Measurements from ENCODE around the gene KCNIP2. TPM values are rescaled to one million over a fixed set of nuclear protein-coding genes. Genes with fewer than 3 reads are reported as not detected.

The KCNIP2 gene
- total and polyA plus RNA-seq, 2 of the 13 experiments (the other 11 are each of a cell fraction or from before 2014, with no cell fraction given) = 0.42 to 0.70 TPM

DNA sequence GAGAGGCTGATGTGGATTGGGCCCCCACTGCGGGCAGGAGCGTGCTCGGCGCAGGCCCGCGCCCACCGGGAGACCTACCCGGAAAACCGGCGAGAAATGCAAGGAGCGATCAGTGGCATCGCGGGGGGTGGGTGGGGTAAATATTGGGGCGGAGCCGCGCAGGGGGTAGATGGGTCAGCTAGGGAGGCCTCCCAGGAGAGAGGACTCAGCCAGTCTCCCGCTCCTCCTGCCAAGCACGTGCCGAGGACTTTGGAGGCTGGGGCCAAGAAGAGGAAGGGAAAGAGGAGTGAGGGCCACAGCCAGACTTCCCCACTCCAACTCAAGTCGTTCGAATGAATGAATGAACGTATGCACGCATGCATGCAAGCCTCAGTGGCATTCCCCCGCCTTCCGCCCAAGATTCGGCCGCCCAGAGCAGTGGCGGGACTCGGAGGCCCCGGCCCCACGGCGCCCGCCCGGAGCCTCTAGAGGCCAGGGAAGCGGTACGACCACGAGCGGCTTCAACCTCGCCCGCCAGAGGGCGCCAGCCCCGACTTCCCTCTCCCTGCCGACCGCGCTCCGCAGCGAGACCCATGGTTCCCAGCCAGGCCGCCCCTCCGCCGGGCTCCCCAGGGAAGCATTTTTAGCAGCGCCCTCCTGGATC lies 63.9 kb downstream of the KCNIP2 start (continued):
- no peak for TF ChIP-seq ZBTB39 (CRISPR knock-in tag; IDR thresholded peaks at IDR 0.05)
- TF ChIP-seq BRD4 (CRISPR knock-in tag; IDR thresholded peaks at IDR 0.05) = 0 out of 2 replicates have a peak, but pooled peaks have one; percentile 39
- TF ChIP-seq ZNF616 (CRISPR knock-in tag; IDR thresholded peaks at IDR 0.05; ENCODE audit: low read depth) = no peak
- TF ChIP-seq ZNF780A (CRISPR knock-in tag; IDR thresholded peaks at IDR 0.05) = no peak
- no peak for TF ChIP-seq TEAD2 (CRISPR knock-in tag; IDR thresholded peaks at IDR 0.05)
- no peak for TF ChIP-seq JARID2 (CRISPR knock-in tag; IDR thresholded peaks at IDR 0.05; ENCODE audit: insufficient replicate concordance)
- no peak for TF ChIP-seq JDP2 (CRISPR knock-in tag; IDR thresholded peaks at IDR 0.05; ENCODE audit: borderline replicate concordance)
- TF ChIP-seq, protein P1, sequence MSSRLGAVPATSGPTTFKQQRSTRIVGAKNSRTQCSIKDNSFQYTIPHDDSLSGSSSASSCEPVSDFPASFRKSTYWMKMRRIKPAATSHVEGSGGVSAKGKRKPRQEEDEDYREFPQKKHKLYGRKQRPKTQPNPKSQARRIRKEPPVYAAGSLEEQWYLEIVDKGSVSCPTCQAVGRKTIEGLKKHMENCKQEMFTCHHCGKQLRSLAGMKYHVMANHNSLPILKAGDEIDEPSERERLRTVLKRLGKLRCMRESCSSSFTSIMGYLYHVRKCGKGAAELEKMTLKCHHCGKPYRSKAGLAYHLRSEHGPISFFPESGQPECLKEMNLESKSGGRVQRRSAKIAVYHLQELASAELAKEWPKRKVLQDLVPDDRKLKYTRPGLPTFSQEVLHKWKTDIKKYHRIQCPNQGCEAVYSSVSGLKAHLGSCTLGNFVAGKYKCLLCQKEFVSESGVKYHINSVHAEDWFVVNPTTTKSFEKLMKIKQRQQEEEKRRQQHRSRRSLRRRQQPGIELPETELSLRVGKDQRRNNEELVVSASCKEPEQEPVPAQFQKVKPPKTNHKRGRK (CRISPR knock-in tag; IDR thresholded peaks at IDR 0.05) = no peak
- no peak for TF ChIP-seq THAP9 (CRISPR knock-in tag; IDR thresholded peaks at IDR 0.05; ENCODE audit: borderline replicate concordance)
- no peak for TF ChIP-seq DNMT3B (CRISPR knock-in tag; conservative IDR thresholded peaks at IDR 0.05)
- no peak for TF ChIP-seq RBM22 (optimal IDR thresholded peaks at IDR 0.05; ENCODE audit: low read length)
- TF ChIP-seq SPEN (CRISPR knock-in tag; IDR thresholded peaks at IDR 0.05; ENCODE audit: low read depth) = 0 out of 2 replicates have a peak, but pooled peaks have one; percentile 25
- no peak for TF ChIP-seq JUNB (CRISPR knock-in tag; IDR thresholded peaks at IDR 0.05; ENCODE audit: borderline replicate concordance)
- TF ChIP-seq PITX1 (CRISPR knock-in tag; IDR thresholded peaks at IDR 0.05) = no peak
- TF ChIP-seq NFIB (CRISPR knock-in tag; IDR thresholded peaks at IDR 0.05; ENCODE audit: borderline replicate concordance) = no peak
- TF ChIP-seq PHF21A (CRISPR knock-in tag; IDR thresholded peaks at IDR 0.05) = no peak
- TF ChIP-seq ZNF839 (CRISPR knock-in tag; IDR thresholded peaks at IDR 0.05; ENCODE audit: borderline replicate concordance) = no peak
- TF ChIP-seq BRCA1 (CRISPR knock-in tag; IDR thresholded peaks at IDR 0.05) = no peak
- no peak for TF ChIP-seq ELF1 (CRISPR knock-in tag; IDR thresholded peaks at IDR 0.05)
- TF ChIP-seq GPN1 (CRISPR knock-in tag; IDR thresholded peaks at IDR 0.05; ENCODE audit: borderline replicate concordance) = no peak
- no peak for TF ChIP-seq ZNF557 (CRISPR knock-in tag; IDR thresholded peaks at IDR 0.05)
- no peak for TF ChIP-seq TFDP1 (CRISPR knock-in tag; IDR thresholded peaks at IDR 0.05; ENCODE audit: borderline replicate concordance)
- no peak for TF ChIP-seq SETDB1 (CRISPR knock-in tag; IDR thresholded peaks at IDR 0.05; ENCODE audit: borderline replicate concordance)
- no peak for TF ChIP-seq ZFP37 (CRISPR knock-in tag; IDR thresholded peaks at IDR 0.05; ENCODE audit: borderline replicate concordance)
